Cardiac fibroblast (primary cell): ENCODE results near the gene GGNBP2.

Experiments used
- DNase-seq, 2 donors: peaks; one replicate each; pipeline versions ENCODE4 v3.0.0 to v3.0.0-alpha.2; 2010; ENCODE audit warnings: low read depth in 2 of 2
- H3K4me3 ChIP-seq, 2 donors: replicated peaks in 1 of 2; 1 replicate in 1 of 2; 2 replicates in 1 of 2; pipeline ENCODE4 v1.5.1; 2011; ENCODE audit warnings: low read depth in 2 of 2, low read length in 2 of 2, mild to moderate bottlenecking in 2 of 2, moderate library complexity in 1 of 2
- CTCF ChIP-seq: IDR thresholded peaks from one replicate; pipeline ENCODE4 v1.5.1; 2011; ENCODE audit warnings: low read depth, mild to moderate bottlenecking, low read length, inconsistent platforms

GGNBP2 gene

DNA sequence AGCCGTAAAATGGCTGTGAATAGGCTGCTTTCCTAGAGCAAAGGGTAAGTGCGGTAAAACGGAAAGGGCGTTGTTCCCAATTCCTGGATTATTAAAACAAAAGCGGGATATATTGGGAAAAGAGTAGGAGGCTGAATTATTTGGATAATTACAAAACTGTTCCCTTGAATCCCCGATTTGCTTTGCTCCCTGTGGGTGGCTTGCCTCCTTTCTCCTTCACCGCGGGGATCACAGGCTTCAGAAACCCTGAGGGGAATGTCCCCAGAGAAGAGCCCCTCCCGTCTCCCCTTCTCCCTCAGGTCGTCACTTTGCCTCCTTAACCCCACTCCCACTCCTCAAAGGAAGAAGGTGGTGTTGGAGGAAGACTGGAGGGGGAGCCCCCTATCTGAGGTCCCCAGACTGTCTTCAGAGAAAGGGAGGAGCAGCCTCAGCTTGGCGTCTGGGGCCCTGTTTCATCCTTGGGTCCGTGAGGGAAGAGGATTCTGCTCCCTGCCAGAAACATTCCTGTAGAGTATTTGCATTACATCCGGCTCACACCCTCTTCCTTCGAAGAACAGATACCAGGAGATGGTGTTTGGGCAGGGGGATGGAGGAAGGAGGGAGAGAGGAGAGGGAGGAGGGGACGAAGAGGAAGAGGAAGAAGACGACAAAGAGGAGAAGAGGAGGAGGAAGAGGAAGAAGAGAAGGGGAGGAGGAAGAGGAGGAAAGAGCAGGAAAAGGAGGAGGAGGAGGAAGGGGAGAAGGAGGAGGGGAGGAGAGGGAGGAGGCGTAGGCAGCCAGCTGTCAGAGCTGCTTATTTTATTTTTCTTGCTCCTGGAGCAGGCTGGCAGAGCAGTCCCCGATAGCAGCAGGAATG is 88.4 kb downstream of the GGNBP2 start:
- H3K4me3 ChIP-seq: no peak overlapping the region
- no peak for DNase-seq
- no peak for TF ChIP-seq CTCF
